ENCODE measurements around the gene SDCCAG8. TPM values are rescaled to one million over a fixed set of nuclear protein-coding genes. Genes with fewer than 3 reads are reported as not detected.

SDCCAG8 gene
- total and polyA plus RNA-seq, 2 donors from 2014 or later = 29.6 to 53.2 TPM

DNA sequence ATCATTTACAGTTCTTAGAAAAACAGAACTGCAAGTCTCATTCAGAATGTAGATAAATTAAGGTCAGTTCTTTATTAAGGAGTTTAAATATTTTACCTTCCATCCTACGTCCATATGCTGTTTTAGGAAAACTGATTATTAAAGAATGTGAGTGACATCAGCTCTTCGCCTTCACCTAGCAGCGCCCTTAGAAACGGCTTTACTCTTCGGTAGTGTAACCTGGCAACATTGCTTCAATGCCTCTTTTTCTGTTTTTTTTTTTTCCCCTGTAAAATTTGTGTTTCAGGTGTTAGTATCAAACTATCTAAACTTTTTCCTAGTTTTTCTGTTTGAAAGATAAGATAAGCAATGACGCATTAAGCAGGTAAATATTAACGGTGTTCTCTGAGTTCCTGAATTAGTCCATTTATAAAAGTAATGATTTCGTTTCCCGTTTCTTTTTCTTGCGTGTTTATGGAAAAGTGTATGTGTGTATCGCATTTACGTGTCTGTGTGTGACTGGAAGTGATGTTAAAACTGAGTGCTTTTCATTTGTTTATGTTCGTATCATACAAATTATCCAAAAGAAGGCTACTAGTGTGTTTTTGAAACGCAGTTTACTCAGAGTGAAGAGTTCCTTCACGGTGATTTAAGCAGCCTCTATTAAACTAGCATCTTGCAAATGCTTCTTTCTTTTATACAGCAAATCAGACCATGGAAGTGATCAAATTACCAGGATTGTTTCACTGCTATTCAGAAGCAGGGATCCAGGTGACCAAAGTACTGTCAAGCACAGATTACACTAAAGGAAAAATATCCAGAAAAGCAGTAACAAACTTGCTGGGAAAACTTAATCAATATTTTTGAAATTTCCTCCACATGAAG is 139.0 kb downstream of the SDCCAG8 start:
- FAIRE-seq (no peak), DNase-seq (peak in 1 of 5 donors; percentile 13)
- no peak overlapping the region for H3K9ac ChIP-seq (ENCODE audit: low read length in 3 of 3)
- TF ChIP-seq, protein P1, sequence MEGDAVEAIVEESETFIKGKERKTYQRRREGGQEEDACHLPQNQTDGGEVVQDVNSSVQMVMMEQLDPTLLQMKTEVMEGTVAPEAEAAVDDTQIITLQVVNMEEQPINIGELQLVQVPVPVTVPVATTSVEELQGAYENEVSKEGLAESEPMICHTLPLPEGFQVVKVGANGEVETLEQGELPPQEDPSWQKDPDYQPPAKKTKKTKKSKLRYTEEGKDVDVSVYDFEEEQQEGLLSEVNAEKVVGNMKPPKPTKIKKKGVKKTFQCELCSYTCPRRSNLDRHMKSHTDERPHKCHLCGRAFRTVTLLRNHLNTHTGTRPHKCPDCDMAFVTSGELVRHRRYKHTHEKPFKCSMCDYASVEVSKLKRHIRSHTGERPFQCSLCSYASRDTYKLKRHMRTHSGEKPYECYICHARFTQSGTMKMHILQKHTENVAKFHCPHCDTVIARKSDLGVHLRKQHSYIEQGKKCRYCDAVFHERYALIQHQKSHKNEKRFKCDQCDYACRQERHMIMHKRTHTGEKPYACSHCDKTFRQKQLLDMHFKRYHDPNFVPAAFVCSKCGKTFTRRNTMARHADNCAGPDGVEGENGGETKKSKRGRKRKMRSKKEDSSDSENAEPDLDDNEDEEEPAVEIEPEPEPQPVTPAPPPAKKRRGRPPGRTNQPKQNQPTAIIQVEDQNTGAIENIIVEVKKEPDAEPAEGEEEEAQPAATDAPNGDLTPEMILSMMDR (IDR thresholded peaks at IDR 0.05; ENCODE audit: borderline replicate concordance, extremely low read depth, insufficient read depth) = no peak
- peak overlapping the region in 1 of 3 donors; percentile 2 for H3K4me3 ChIP-seq (ENCODE audit: low read length in 3 of 3)
- H3K4me1 ChIP-seq (ENCODE audit: control insufficient read depth in 2 of 3, insufficient read depth in 2 of 3, low read depth in 1 of 3, low read length in 3 of 3) = no peaks in the 10 kb centered on the region
- H3K27me3 ChIP-seq (ENCODE audit: control insufficient read depth, insufficient read depth, low read length) = no peaks in the 10 kb centered on the region
- no peak overlapping the region for H3K27ac ChIP-seq (ENCODE audit: low read depth in 2 of 2, low read length in 2 of 2)
- intact Hi-C loops (cut with DNase I) = no loop called here
- H3K9me3 ChIP-seq (ENCODE audit: control insufficient read depth in 2 of 3, insufficient read depth in 1 of 3, low read length in 3 of 3) = no peaks in the 10 kb centered on the region
- H3K36me3 ChIP-seq (ENCODE audit: control insufficient read depth in 2 of 3, insufficient read depth in 3 of 3, low read length in 3 of 3) = no peaks in the 10 kb centered on the region

DNA sequence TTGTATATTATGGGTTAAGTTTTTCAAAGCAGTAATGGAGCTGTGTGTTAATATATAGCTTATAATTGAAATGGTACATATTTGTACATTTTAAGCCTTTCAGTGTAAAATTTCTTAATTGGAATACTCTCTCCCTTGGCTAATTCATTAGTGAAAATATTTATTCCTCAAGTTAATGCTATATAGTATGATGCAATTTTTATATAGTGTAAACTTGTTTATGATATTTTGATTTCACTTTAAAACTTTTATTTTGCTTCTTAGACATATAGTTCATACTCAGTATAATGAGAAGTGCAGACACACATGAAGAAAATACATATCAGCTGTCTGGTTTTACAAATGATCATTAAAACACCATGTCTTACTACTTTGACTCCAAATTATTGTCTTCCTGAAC is 140.6 kb downstream of the SDCCAG8 start:
- no peaks in the 10 kb centered on the region for H3K36me3 ChIP-seq (ENCODE audit: control insufficient read depth in 2 of 3, insufficient read depth in 3 of 3, low read length in 3 of 3)
- H3K9me3 ChIP-seq (ENCODE audit: control insufficient read depth in 2 of 3, insufficient read depth in 1 of 3, low read length in 3 of 3) = no peaks in the 10 kb centered on the region
- intact Hi-C loops (cut with DNase I) = no loop called here
- no peak for FAIRE-seq
- no peak for DNase-seq
- no peaks in the 10 kb centered on the region for H3K27me3 ChIP-seq (ENCODE audit: control insufficient read depth, insufficient read depth, low read length)
- no peak overlapping the region for H3K4me3 ChIP-seq (ENCODE audit: low read length in 3 of 3)
- TF ChIP-seq, protein P1 (IDR thresholded peaks at IDR 0.05; ENCODE audit: borderline replicate concordance, extremely low read depth, insufficient read depth) = no peak
- no peaks in the 10 kb centered on the region for H3K4me1 ChIP-seq (ENCODE audit: control insufficient read depth in 2 of 3, insufficient read depth in 2 of 3, low read depth in 1 of 3, low read length in 3 of 3)
- H3K27ac ChIP-seq (ENCODE audit: low read depth in 2 of 2, low read length in 2 of 2) = peak overlapping the region in 1 of 2 donors; percentile 13
- no peak overlapping the region for H3K9ac ChIP-seq (ENCODE audit: low read length in 3 of 3)

DNA sequence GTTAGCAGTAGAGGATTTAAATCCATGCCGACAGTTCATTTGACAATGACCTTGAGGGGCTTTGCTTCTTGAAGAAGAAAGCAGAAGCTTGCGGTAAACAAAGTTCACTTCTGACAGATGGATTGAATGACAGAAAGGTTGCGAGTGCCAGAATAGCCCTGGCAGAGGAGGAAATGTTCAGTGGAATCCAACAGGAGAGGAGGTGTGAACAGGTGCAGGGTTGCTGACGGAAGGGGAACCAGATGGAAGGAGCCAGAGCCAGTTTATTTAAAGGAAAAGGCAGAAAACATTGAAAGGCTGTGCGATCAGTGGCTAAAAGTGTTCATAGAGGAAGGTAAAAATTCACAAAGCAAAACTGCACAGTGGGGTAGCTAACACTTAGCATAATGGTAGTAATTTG is 141.0 kb downstream of the SDCCAG8 start:
- DNase-seq (no peak), FAIRE-seq (no peak)
- Histone ChIP-seq H3K4me3 (ENCODE audit: low read length in 3 of 3) (no peak overlapping the region), H3K27me3 (ENCODE audit: control insufficient read depth, insufficient read depth, low read length) (no peaks in the 10 kb centered on the region), H3K9ac (ENCODE audit: low read length in 3 of 3) (no peak overlapping the region), H3K4me1 (ENCODE audit: control insufficient read depth in 2 of 3, insufficient read depth in 2 of 3, low read depth in 1 of 3, low read length in 3 of 3) (no peaks in the 10 kb centered on the region), H3K27ac (ENCODE audit: low read depth in 2 of 2, low read length in 2 of 2) (peak overlapping the region in 1 of 2 donors; percentile 13), H3K9me3 (ENCODE audit: control insufficient read depth in 2 of 3, insufficient read depth in 1 of 3, low read length in 3 of 3) (no peaks in the 10 kb centered on the region), H3K36me3 (ENCODE audit: control insufficient read depth in 2 of 3, insufficient read depth in 3 of 3, low read length in 3 of 3) (no peaks in the 10 kb centered on the region)
- intact Hi-C loops (cut with DNase I) = no loop called here
- TF ChIP-seq, protein P1 (IDR thresholded peaks at IDR 0.05; ENCODE audit: borderline replicate concordance, extremely low read depth, insufficient read depth) = no peak

All from kidney (tissue), 14 donors.